Measurements from ENCODE around the gene STK39.

DNA sequence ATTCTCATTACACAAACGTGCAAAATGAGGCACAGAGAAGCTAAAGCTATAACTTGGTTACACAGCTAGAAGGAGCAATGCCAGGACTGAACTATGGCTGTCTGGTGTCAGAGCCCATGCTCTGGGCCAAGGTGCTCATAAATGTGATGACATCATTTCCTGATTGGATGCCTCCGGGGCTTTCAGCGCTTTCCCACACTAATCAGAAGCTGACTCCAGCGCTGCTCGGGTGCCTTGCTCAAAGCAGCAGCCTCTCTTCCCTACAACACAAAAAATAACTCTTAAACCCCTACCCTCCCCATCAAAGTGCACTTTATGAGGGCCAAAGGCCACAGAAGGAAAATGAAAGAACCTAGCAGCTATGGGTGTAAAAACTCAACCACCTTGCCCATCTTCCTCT, 90.7 kb downstream of the STK39 start:
- TF ChIP-seq, protein P1, sequence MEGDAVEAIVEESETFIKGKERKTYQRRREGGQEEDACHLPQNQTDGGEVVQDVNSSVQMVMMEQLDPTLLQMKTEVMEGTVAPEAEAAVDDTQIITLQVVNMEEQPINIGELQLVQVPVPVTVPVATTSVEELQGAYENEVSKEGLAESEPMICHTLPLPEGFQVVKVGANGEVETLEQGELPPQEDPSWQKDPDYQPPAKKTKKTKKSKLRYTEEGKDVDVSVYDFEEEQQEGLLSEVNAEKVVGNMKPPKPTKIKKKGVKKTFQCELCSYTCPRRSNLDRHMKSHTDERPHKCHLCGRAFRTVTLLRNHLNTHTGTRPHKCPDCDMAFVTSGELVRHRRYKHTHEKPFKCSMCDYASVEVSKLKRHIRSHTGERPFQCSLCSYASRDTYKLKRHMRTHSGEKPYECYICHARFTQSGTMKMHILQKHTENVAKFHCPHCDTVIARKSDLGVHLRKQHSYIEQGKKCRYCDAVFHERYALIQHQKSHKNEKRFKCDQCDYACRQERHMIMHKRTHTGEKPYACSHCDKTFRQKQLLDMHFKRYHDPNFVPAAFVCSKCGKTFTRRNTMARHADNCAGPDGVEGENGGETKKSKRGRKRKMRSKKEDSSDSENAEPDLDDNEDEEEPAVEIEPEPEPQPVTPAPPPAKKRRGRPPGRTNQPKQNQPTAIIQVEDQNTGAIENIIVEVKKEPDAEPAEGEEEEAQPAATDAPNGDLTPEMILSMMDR (IDR thresholded peaks at IDR 0.05), result no peak
- no peak for TF ChIP-seq POLR2A (IDR thresholded peaks at IDR 0.05)
- no peak for TF ChIP-seq POLR2AphosphoS5 (IDR thresholded peaks at IDR 0.05)
- TF ChIP-seq EP300 (IDR thresholded peaks at IDR 0.05), result no peak
